Vagina (tissue), 2 donors: Measurements from ENCODE around the gene SMIM20. TPM values are rescaled to one million over a fixed set of nuclear protein-coding genes. Genes with fewer than 3 reads are reported as not detected.
"Not testable (repeated sequence)": the region's sequence is repeated elsewhere in the genome, so short reads cannot be mapped to it uniquely, and the experiment has no call there.

Experiments used
- DNase-seq, 2 donors: peaks; one replicate each; pipeline ENCODE4 v3.0.0-alpha.2; 2017; ENCODE audit errors: extremely low spot score in 2 of 2
- H3K27ac ChIP-seq: fragments of 200-600 bp; sonication (generic); one replicate; pipeline ENCODE4 v1.5.1; 2019
- H3K27me3 ChIP-seq: fragments of 200-600 bp; sonication (generic); one replicate; pipeline ENCODE4 v1.5.1; 2019
- H3K36me3 ChIP-seq, 2 donors: fragments of 200-600 bp; sonication (generic); one replicate each; pipeline ENCODE4 v1.5.1; 2017 to 2019
- H3K4me1 ChIP-seq: fragments of 200-600 bp; sonication (generic); one replicate; pipeline ENCODE4 v1.5.1; 2019
- H3K4me3 ChIP-seq, 2 donors: fragments of 200-600 bp; sonication (generic); 1 replicate in 1 of 2; 2 replicates in 1 of 2; pipeline ENCODE4 v1.5.1; 2016 to 2019
- H3K9me3 ChIP-seq: fragments of 200-600 bp; sonication (generic); one replicate; pipeline ENCODE4 v1.5.1; 2019
- POLR2A ChIP-seq, 2 donors: fragments of 450-650 bp; IDR thresholded peaks; one replicate each; pipeline ENCODE4 v1.6.1; 2017; ENCODE audit warnings: antibody characterized with exemption in 2 of 2, mild to moderate bottlenecking in 2 of 2, moderate library complexity in 2 of 2
- POLR2AphosphoS5 ChIP-seq, 2 donors: sonication (generic); formaldehyde crosslinking; IDR thresholded peaks; one replicate each; pipeline ENCODE4 v1.9.0; 2017; ENCODE audit warnings: antibody characterized with exemption in 2 of 2, mild to moderate bottlenecking in 2 of 2, low read depth in 1 of 2; ENCODE audit not compliant: insufficient read depth in 1 of 2
- intact Hi-C: fragments of 100-400 bp; cut with DNase I; formaldehyde crosslinking; loops from one replicate; pipeline ENCODE4 v1.15.1; 2023
- total RNA-seq: library from RNA; depleted of rRNA; stranded (reverse); fragments of >200 nt; gene quantifications from one replicate; pipeline ENCODE4 v1.2.3, GENCODE V29; 2016
- TF ChIP-seq, protein P1 (sequence below), 3 experiments: fragments of 450-650 bp in 2 of 3; fragments of 200-600 bp in 1 of 3; sonication (generic) in 1 of 3; IDR thresholded peaks; one replicate each; pipeline ENCODE4 v1.5.1; 2017 to 2019; ENCODE audit warnings: antibody characterized with exemption in 3 of 3, mild to moderate bottlenecking in 2 of 3, moderate library complexity in 2 of 3

The SMIM20 gene
- total RNA-seq, 1 donor from 2014 or later: 12.8 TPM

DNA sequence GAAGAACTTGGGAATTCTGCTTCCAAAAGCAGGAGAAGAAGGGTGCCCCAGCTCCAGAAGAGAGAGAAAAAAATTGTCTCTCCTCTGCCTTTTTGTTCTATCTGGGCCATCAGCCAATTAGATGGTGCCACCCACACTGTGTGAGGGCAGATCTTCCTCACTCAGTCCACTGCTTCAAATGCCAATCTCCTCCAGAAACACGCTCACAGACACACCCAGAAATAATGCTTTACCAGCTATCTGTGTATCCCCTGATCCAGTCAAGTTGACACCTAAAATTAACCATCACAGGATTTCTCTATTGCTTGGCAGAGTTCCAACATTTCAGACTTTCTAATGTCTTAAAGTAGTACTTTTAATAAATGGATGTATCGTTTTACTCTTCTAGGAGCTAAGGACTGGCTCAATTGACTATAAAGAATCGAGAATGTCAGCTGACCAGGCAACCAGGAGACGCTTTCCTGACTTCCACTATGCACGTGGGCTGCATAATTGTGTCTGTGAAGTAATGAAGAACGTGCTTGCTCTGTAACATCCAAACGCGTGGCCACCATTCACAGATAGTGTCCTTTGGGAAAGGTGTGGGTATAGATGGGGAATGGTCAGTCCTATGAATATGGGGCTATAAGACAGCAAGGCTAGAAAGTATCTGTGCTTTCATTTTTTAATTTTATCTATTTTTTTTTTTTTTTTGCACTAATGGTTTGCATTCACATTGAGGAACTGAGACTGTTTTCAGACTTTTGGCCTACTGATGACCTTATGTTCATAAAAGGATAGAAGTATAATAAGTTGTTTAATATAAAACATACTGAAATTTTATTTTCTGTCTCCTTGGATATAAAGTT, 9.9 kb upstream of the SMIM20 start:
- H3K4me1 ChIP-seq: no peaks in the 10 kb centered on the region
- no peaks in the 10 kb centered on the region for H3K27me3 ChIP-seq
- no peak overlapping the region for H3K4me3 ChIP-seq
- H3K9me3 ChIP-seq: no peaks in the 10 kb centered on the region
- DNase-seq: no peak
- TF ChIP-seq POLR2AphosphoS5 (IDR thresholded peaks at IDR 0.05; ENCODE audit: insufficient read depth in 1 of 2, low read depth in 1 of 2) (no peak), POLR2A (IDR thresholded peaks at IDR 0.05) (no peak)
- TF ChIP-seq, protein P1, sequence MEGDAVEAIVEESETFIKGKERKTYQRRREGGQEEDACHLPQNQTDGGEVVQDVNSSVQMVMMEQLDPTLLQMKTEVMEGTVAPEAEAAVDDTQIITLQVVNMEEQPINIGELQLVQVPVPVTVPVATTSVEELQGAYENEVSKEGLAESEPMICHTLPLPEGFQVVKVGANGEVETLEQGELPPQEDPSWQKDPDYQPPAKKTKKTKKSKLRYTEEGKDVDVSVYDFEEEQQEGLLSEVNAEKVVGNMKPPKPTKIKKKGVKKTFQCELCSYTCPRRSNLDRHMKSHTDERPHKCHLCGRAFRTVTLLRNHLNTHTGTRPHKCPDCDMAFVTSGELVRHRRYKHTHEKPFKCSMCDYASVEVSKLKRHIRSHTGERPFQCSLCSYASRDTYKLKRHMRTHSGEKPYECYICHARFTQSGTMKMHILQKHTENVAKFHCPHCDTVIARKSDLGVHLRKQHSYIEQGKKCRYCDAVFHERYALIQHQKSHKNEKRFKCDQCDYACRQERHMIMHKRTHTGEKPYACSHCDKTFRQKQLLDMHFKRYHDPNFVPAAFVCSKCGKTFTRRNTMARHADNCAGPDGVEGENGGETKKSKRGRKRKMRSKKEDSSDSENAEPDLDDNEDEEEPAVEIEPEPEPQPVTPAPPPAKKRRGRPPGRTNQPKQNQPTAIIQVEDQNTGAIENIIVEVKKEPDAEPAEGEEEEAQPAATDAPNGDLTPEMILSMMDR (IDR thresholded peaks at IDR 0.05): no peak
- H3K36me3 ChIP-seq: no peaks in the 10 kb centered on the region
- H3K27ac ChIP-seq: no peak overlapping the region
- intact Hi-C loops: no loop called here

DNA sequence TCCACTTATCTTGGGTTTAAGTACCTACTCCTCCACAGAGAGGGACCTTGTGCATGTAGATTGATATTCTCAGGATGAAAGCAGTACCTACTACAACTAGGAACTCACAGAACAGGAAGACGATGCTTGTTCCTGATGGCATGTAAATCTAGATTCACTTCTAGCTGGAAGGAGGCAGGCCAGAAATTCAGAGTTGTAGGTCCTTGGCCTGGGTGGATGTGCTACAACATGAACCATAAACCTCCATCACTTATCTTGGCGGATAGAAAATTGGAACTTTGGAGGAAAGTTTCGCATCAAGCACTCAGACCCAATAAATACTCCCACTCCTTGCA, 9.3 kb upstream of the SMIM20 start:
- H3K4me1 ChIP-seq: no peaks in the 10 kb centered on the region
- no peaks in the 10 kb centered on the region for H3K9me3 ChIP-seq
- no peak for DNase-seq
- TF ChIP-seq POLR2A (IDR thresholded peaks at IDR 0.05) (no peak), POLR2AphosphoS5 (IDR thresholded peaks at IDR 0.05; ENCODE audit: insufficient read depth in 1 of 2, low read depth in 1 of 2) (no peak)
- TF ChIP-seq, protein P1 (IDR thresholded peaks at IDR 0.05): no peak
- H3K36me3 ChIP-seq: no peaks in the 10 kb centered on the region
- no peak overlapping the region for H3K27ac ChIP-seq
- H3K4me3 ChIP-seq: no peak overlapping the region
- intact Hi-C loops: no loop called here
- no peaks in the 10 kb centered on the region for H3K27me3 ChIP-seq

DNA sequence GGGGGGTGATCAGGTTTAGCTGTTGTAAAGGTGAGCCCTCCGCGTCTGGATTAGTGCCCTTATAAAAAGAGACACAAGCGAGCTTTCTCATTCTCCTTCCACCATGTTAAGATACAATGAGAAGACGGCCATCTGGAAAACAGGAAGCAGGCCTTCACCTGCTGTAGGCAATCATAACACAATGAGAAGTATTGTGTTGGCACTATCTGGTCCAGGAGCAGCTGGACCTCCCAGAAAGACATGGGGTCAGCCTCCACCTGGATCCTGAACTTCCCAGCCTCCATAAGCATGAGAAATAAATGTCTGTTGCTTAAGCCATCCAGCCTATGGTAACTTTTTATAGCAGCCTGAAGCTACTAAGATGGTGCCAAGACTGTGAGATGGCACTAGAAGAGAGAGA, 8.6 kb upstream of the SMIM20 start:
- Histone ChIP-seq H3K9me3 (no peaks in the 10 kb centered on the region), H3K4me3 (no peak overlapping the region), H3K27ac (no peak overlapping the region), H3K36me3 (no peaks in the 10 kb centered on the region), H3K4me1 (no peaks in the 10 kb centered on the region), H3K27me3 (no peaks in the 10 kb centered on the region)
- TF ChIP-seq POLR2A (IDR thresholded peaks at IDR 0.05) (no peak), POLR2AphosphoS5 (IDR thresholded peaks at IDR 0.05; ENCODE audit: insufficient read depth in 1 of 2, low read depth in 1 of 2) (no peak)
- TF ChIP-seq, protein P1 (IDR thresholded peaks at IDR 0.05): no peak
- no peak for DNase-seq
- intact Hi-C loops: no loop called here

DNA sequence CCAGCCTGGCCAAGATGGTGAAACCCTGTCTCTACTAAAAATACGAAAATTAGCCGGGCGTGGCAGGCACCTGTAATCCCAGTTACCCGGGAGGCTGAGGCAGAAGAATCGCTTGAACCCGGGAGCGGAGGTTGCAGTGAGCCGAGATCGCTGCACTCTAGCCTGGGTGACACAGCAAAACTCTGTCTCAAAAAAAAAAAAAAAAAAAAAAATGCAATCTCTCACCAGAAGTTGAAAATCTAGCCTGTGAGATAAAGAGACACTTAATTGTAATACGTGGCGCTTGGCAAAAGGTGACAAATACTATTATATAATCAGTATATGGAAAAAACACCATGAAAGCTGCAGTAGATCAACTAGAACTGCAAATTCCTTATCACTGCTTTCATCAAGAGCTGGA, 7.9 kb upstream of the SMIM20 start:
- H3K36me3 ChIP-seq, DNase-seq, H3K4me3 ChIP-seq, intact Hi-C loops, H3K4me1 ChIP-seq, H3K27ac ChIP-seq, H3K27me3 ChIP-seq, H3K9me3 ChIP-seq: not testable (repeated sequence)

DNA sequence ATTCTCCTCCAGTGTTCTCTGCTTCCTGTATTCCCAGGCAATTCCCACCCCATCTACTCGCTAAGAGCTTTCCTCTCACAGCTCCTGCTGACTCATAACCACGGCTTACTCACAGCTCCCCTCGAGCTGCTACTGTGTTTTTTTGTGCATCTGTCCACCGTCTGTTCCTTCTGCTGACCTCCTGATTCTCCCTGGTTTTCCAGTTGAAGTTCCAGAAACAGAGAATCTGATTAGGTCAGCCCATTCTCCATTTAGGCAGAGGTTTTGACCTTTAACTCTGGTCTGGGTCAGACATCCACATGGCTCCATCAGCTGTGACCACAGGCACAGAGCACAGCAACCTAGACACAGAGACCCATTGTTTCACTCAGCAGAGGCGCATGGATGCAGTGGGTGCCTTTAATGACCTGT, 5.5 kb upstream of the SMIM20 start:
- H3K9me3 ChIP-seq: no peaks in the 10 kb centered on the region
- no peak for TF ChIP-seq POLR2AphosphoS5 (IDR thresholded peaks at IDR 0.05; ENCODE audit: insufficient read depth in 1 of 2, low read depth in 1 of 2)
- TF ChIP-seq POLR2A (IDR thresholded peaks at IDR 0.05): no peak
- peaks cover 7% of the 10 kb centered on the region for H3K4me1 ChIP-seq
- DNase-seq: no peak
- H3K27me3 ChIP-seq: no peaks in the 10 kb centered on the region
- H3K27ac ChIP-seq: no peak overlapping the region
- H3K4me3 ChIP-seq: no peak overlapping the region
- H3K36me3 ChIP-seq: no peaks in the 10 kb centered on the region
- intact Hi-C loops: no loop called here

DNA sequence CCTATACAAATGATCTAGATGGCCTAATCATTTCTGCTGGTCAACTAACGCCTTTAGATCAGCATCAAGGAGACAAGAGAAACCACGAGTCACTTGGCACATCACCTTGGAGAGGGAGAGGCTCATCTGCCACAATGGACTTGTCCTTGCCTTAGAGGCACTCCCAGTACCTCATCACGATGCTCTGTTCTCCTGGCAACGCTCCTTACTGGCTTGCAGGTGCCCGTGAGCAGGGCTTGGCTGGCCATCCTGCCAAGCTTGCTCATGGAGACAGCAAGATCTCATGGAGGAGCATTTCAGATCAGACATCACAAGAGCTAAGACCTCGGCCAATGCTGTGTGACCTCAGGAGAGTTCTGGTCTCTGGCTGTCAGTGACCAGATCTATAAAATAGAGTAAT, 2.7 kb upstream of the SMIM20 start:
- Histone ChIP-seq H3K27ac (no peak overlapping the region), H3K4me1 (peaks cover 20% of the 10 kb centered on the region), H3K4me3 (no peak overlapping the region), H3K27me3 (no peaks in the 10 kb centered on the region), H3K9me3 (no peaks in the 10 kb centered on the region), H3K36me3 (no peaks in the 10 kb centered on the region)
- DNase-seq: no peak
- TF ChIP-seq POLR2AphosphoS5 (IDR thresholded peaks at IDR 0.05; ENCODE audit: insufficient read depth in 1 of 2, low read depth in 1 of 2): no peak
- TF ChIP-seq POLR2A (IDR thresholded peaks at IDR 0.05): no peak
- intact Hi-C loops: no loop called here
